HG03378 (cell line): ENCODE data around the gene CACNA1B.

Experiments
- ATAC-seq: cut with Tn5 transposase; IDR thresholded peaks from one replicate; pipeline ENCODE4 v1.9.1; 2021; ENCODE audit warnings: mild to moderate bottlenecking, moderate library complexity; ENCODE audit not compliant: unreplicated experiment

Gene CACNA1B

GRCh38 chr9:138067613-138068367 is 190.2 kb downstream of the CACNA1B start:
- ATAC-seq: no peak

GRCh38 chr9:138068601-138069035 is 191.0 kb downstream of the CACNA1B start:
- ATAC-seq: no peak

GRCh38 chr9:138069731-138070456 is 192.3 kb downstream of the CACNA1B start:
- no peak for ATAC-seq

- ATAC-seq: no peak
These were observed 193.2 kb downstream of the CACNA1B start for GRCh38 chr9:138070815-138071214.

GRCh38 chr9:138071292-138071691 is 193.7 kb downstream of the CACNA1B start:
- ATAC-seq: no peak

GRCh38 chr9:138071731-138072130 is 194.1 kb downstream of the CACNA1B start:
- no peak for ATAC-seq

GRCh38 chr9:138072161-138072842 is 194.7 kb downstream of the CACNA1B start:
- no peak for ATAC-seq

- ATAC-seq: no peak
These were observed 195.3 kb downstream of the CACNA1B start for GRCh38 chr9:138072897-138073296.

GRCh38 chr9:138073408-138073807 is 195.8 kb downstream of the CACNA1B start:
- ATAC-seq: no peak

GRCh38 chr9:138073808-138074207 is 196.2 kb downstream of the CACNA1B start:
- no peak for ATAC-seq

GRCh38 chr9:138074516-138074915 is 196.9 kb downstream of the CACNA1B start:
- no peak for ATAC-seq

GRCh38 chr9:138075496-138075895 is 197.9 kb downstream of the CACNA1B start:
- no peak for ATAC-seq

GRCh38 chr9:138075961-138076649 is 198.5 kb downstream of the CACNA1B start:
- ATAC-seq: no peak

- ATAC-seq: no peak
These were observed 199.0 kb downstream of the CACNA1B start for GRCh38 chr9:138076650-138077009.

GRCh38 chr9:138077126-138077525 is 199.5 kb downstream of the CACNA1B start:
- ATAC-seq: no peak

GRCh38 chr9:138077898-138078540 is 200.4 kb downstream of the CACNA1B start:
- no peak for ATAC-seq

GRCh38 chr9:138078846-138079245 is 201.3 kb downstream of the CACNA1B start:
- no peak for ATAC-seq

GRCh38 chr9:138080979-138081378 is 203.4 kb downstream of the CACNA1B start:
- no peak for ATAC-seq

GRCh38 chr9:138082918-138083636 is 205.5 kb downstream of the CACNA1B start:
- no peak for ATAC-seq

- ATAC-seq: no peak
These were observed 206.3 kb downstream of the CACNA1B start for GRCh38 chr9:138083873-138084272.
